Measurements from ENCODE around the gene LRRC47.

LRRC47 gene

GRCh38 chr1:3761296-3762010, 34.8 kb downstream of the LRRC47 start:
- no peak overlapping the region for H3K23ac ChIP-seq (ENCODE audit: low read length)
- H4K91ac ChIP-seq (ENCODE audit: low read depth, low read length): no peak overlapping the region
- DNase-seq: no peak
- H3K18ac ChIP-seq (ENCODE audit: low read length): no peak overlapping the region
- H3K9me3 ChIP-seq (ENCODE audit: insufficient read depth, low read depth, low read length): peaks cover 4% of the 10 kb centered on the region
- H3K36me3 ChIP-seq (ENCODE audit: control insufficient read depth in 1 of 2, insufficient read depth in 2 of 2, low read length in 2 of 2): no peaks in the 10 kb centered on the region
- no peaks in the 10 kb centered on the region for H3K79me2 ChIP-seq (ENCODE audit: control insufficient read depth, insufficient read depth, low read length, poor library complexity)
- no CpG with 5 or more reads among the region's 17 CpGs for WGBS (ENCODE audit: extremely low coverage, insufficient coverage, insufficient read length)
- no peak overlapping the region for H3K9ac ChIP-seq (ENCODE audit: low read length)
- no peak overlapping the region for H4K12ac ChIP-seq (ENCODE audit: low read depth, low read length)
- H4K8ac ChIP-seq (ENCODE audit: low read depth, low read length): no peak overlapping the region
- H3K27ac ChIP-seq (ENCODE audit: low read depth, low read length): no peak overlapping the region
- no peak overlapping the region for H2BK120ac ChIP-seq (ENCODE audit: insufficient read depth, low read length, poor library complexity)
- H3K4me2 ChIP-seq (ENCODE audit: low read length): no peak overlapping the region
- H2BK5ac ChIP-seq (ENCODE audit: low read depth, low read length, poor library complexity): no peak overlapping the region
- no peak overlapping the region for H2AFZ ChIP-seq (ENCODE audit: insufficient read depth, low read length, poor library complexity)
- no peaks in the 10 kb centered on the region for H3K79me1 ChIP-seq (ENCODE audit: low read length)
- H2AK5ac ChIP-seq (ENCODE audit: low read length): no peak overlapping the region
- no peak overlapping the region for H3K14ac ChIP-seq (ENCODE audit: low read length)
- H3K4ac ChIP-seq (ENCODE audit: low read depth, low read length): no peak overlapping the region
- H2BK12ac ChIP-seq (ENCODE audit: low read length): no peak overlapping the region
- H3K4me1 ChIP-seq (ENCODE audit: control insufficient read depth in 1 of 2, insufficient read depth in 2 of 2, low read length in 2 of 2): no peaks in the 10 kb centered on the region
- H3K27me3 ChIP-seq (ENCODE audit: insufficient read depth, low read length): no peaks in the 10 kb centered on the region
- H3K4me3 ChIP-seq (ENCODE audit: low read depth, low read length): no peak overlapping the region

- Histone ChIP-seq H4K12ac (ENCODE audit: low read depth, low read length) (no peak overlapping the region), H3K4me2 (ENCODE audit: low read length) (no peak overlapping the region), H3K9ac (ENCODE audit: low read length) (no peak overlapping the region), H3K27me3 (ENCODE audit: insufficient read depth, low read length) (no peaks in the 10 kb centered on the region), H3K9me3 (ENCODE audit: insufficient read depth, low read depth, low read length) (peaks cover 4% of the 10 kb centered on the region), H2BK120ac (ENCODE audit: insufficient read depth, low read length, poor library complexity) (no peak overlapping the region), H3K36me3 (ENCODE audit: control insufficient read depth in 1 of 2, insufficient read depth in 2 of 2, low read length in 2 of 2) (no peaks in the 10 kb centered on the region), H3K4me3 (ENCODE audit: low read depth, low read length) (no peak overlapping the region), H3K23ac (ENCODE audit: low read length) (no peak overlapping the region), H2AFZ (ENCODE audit: insufficient read depth, low read length, poor library complexity) (no peak overlapping the region), H3K79me1 (ENCODE audit: low read length) (no peaks in the 10 kb centered on the region), H4K91ac (ENCODE audit: low read depth, low read length) (no peak overlapping the region), H3K18ac (ENCODE audit: low read length) (no peak overlapping the region), H2AK5ac (ENCODE audit: low read length) (no peak overlapping the region), H3K14ac (ENCODE audit: low read length) (no peak overlapping the region), H4K8ac (ENCODE audit: low read depth, low read length) (no peak overlapping the region), H3K4ac (ENCODE audit: low read depth, low read length) (no peak overlapping the region), H2BK5ac (ENCODE audit: low read depth, low read length, poor library complexity) (no peak overlapping the region), H3K4me1 (ENCODE audit: control insufficient read depth in 1 of 2, insufficient read depth in 2 of 2, low read length in 2 of 2) (no peaks in the 10 kb centered on the region), H3K27ac (ENCODE audit: low read depth, low read length) (no peak overlapping the region), H3K79me2 (ENCODE audit: control insufficient read depth, insufficient read depth, low read length, poor library complexity) (no peaks in the 10 kb centered on the region), H2BK12ac (ENCODE audit: low read length) (no peak overlapping the region)
- WGBS (ENCODE audit: extremely low coverage, insufficient coverage, insufficient read length): no CpG with 5 or more reads among the region's 6 CpGs
- DNase-seq: no peak
Measured at GRCh38 chr1:3759796-3760195, 36.5 kb downstream of the LRRC47 start.

- DNase-seq: no peak
- Histone ChIP-seq H3K14ac (ENCODE audit: low read length) (no peak overlapping the region), H3K23ac (ENCODE audit: low read length) (no peak overlapping the region), H3K4me2 (ENCODE audit: low read length) (no peak overlapping the region), H2AK5ac (ENCODE audit: low read length) (no peak overlapping the region), H3K79me1 (ENCODE audit: low read length) (no peaks in the 10 kb centered on the region), H3K9ac (ENCODE audit: low read length) (no peak overlapping the region), H3K18ac (ENCODE audit: low read length) (no peak overlapping the region), H3K27ac (ENCODE audit: low read depth, low read length) (no peak overlapping the region), H4K8ac (ENCODE audit: low read depth, low read length) (no peak overlapping the region), H3K4ac (ENCODE audit: low read depth, low read length) (no peak overlapping the region), H2BK120ac (ENCODE audit: insufficient read depth, low read length, poor library complexity) (no peak overlapping the region), H3K36me3 (ENCODE audit: control insufficient read depth in 1 of 2, insufficient read depth in 2 of 2, low read length in 2 of 2) (no peaks in the 10 kb centered on the region), H3K79me2 (ENCODE audit: control insufficient read depth, insufficient read depth, low read length, poor library complexity) (no peaks in the 10 kb centered on the region), H3K4me3 (ENCODE audit: low read depth, low read length) (no peak overlapping the region), H3K27me3 (ENCODE audit: insufficient read depth, low read length) (no peaks in the 10 kb centered on the region), H2BK12ac (ENCODE audit: low read length) (no peak overlapping the region), H3K9me3 (ENCODE audit: insufficient read depth, low read depth, low read length) (peaks cover 4% of the 10 kb centered on the region), H4K12ac (ENCODE audit: low read depth, low read length) (no peak overlapping the region), H3K4me1 (ENCODE audit: control insufficient read depth in 1 of 2, insufficient read depth in 2 of 2, low read length in 2 of 2) (no peaks in the 10 kb centered on the region), H2BK5ac (ENCODE audit: low read depth, low read length, poor library complexity) (no peak overlapping the region), H2AFZ (ENCODE audit: insufficient read depth, low read length, poor library complexity) (no peak overlapping the region), H4K91ac (ENCODE audit: low read depth, low read length) (no peak overlapping the region)
- no CpG with 5 or more reads among the region's 6 CpGs for WGBS (ENCODE audit: extremely low coverage, insufficient coverage, insufficient read length)
Measured at GRCh38 chr1:3759164-3759563, 37.1 kb downstream of the LRRC47 start.

GRCh38 chr1:3756394-3756793, 39.9 kb downstream of the LRRC47 start:
- Histone ChIP-seq H3K36me3 (ENCODE audit: control insufficient read depth in 1 of 2, insufficient read depth in 2 of 2, low read length in 2 of 2) (no peaks in the 10 kb centered on the region), H3K23ac (ENCODE audit: low read length) (no peak overlapping the region), H3K79me1 (ENCODE audit: low read length) (no peaks in the 10 kb centered on the region), H4K8ac (ENCODE audit: low read depth, low read length) (no peak overlapping the region), H3K9me3 (ENCODE audit: insufficient read depth, low read depth, low read length) (peaks cover 10% of the 10 kb centered on the region), H3K27ac (ENCODE audit: low read depth, low read length) (no peak overlapping the region), H4K12ac (ENCODE audit: low read depth, low read length) (no peak overlapping the region), H2AK5ac (ENCODE audit: low read length) (no peak overlapping the region), H3K79me2 (ENCODE audit: control insufficient read depth, insufficient read depth, low read length, poor library complexity) (no peaks in the 10 kb centered on the region), H3K9ac (ENCODE audit: low read length) (no peak overlapping the region), H2BK12ac (ENCODE audit: low read length) (no peak overlapping the region), H3K4me3 (ENCODE audit: low read depth, low read length) (no peak overlapping the region), H2AFZ (ENCODE audit: insufficient read depth, low read length, poor library complexity) (no peak overlapping the region), H3K27me3 (ENCODE audit: insufficient read depth, low read length) (no peaks in the 10 kb centered on the region), H3K4me1 (ENCODE audit: control insufficient read depth in 1 of 2, insufficient read depth in 2 of 2, low read length in 2 of 2) (no peaks in the 10 kb centered on the region), H2BK120ac (ENCODE audit: insufficient read depth, low read length, poor library complexity) (no peak overlapping the region), H3K14ac (ENCODE audit: low read length) (no peak overlapping the region), H2BK5ac (ENCODE audit: low read depth, low read length, poor library complexity) (no peak overlapping the region), H3K4ac (ENCODE audit: low read depth, low read length) (no peak overlapping the region), H3K4me2 (ENCODE audit: low read length) (no peak overlapping the region), H4K91ac (ENCODE audit: low read depth, low read length) (no peak overlapping the region), H3K18ac (ENCODE audit: low read length) (no peak overlapping the region)
- no CpG with 5 or more reads among the region's 21 CpGs for WGBS (ENCODE audit: extremely low coverage, insufficient coverage, insufficient read length)
- no peak for DNase-seq

Data from trophoblast cell (in vitro differentiated cells and primary cell).